A549 (cell line): Measurements from ENCODE around the gene TAF11L8.

Source experiments
- BHLHE40 ChIP-seq: IDR thresholded peaks from 2 replicates; pipeline ENCODE4 v1.6.1; 2012; ENCODE audit warnings: low read depth, low read length, inconsistent platforms
- CEBPB ChIP-seq, 2 experiments: fragments of >200 bp in 1 of 2; sonication (Bioruptor Twin) in 1 of 2; formaldehyde crosslinking in 1 of 2; IDR thresholded peaks; 2 replicates each; pipeline ENCODE4 v1.6.1; 2012 to 2016
- CTCF ChIP-seq: fragments of >200 bp; sonication (Bioruptor Twin); formaldehyde crosslinking; IDR thresholded peaks from 3 replicates; pipeline ENCODE4 v1.5.1; 2016
- ESRRA ChIP-seq: fragments of 150-350 bp; IDR thresholded peaks from 2 replicates; pipeline ENCODE4 v1.6.1; 2014; ENCODE audit warnings: mild to moderate bottlenecking, low read length, borderline replicate concordance
- JUN ChIP-seq, 2 experiments: fragments of >200 bp; sonication (Bioruptor Twin); formaldehyde crosslinking; IDR thresholded peaks; 2 replicates in 1 of 2; 3 replicates in 1 of 2; pipeline ENCODE4 v1.6.1; 2016 to 2017
- KDM1A ChIP-seq: fragments of 200-600 bp; sonication (generic); IDR thresholded peaks from 2 replicates; pipeline ENCODE4 v1.6.1; 2016; ENCODE audit warnings: low read depth, mild to moderate bottlenecking
- MAX ChIP-seq: IDR thresholded peaks from 2 replicates; pipeline ENCODE4 v1.6.1; 2012
- NR3C1 ChIP-seq: fragments of >200 bp; sonication (Bioruptor Twin); formaldehyde crosslinking; IDR thresholded peaks from 3 replicates; pipeline ENCODE4 v1.6.1; 2017
- PHF8 ChIP-seq: fragments of 200-600 bp; sonication (generic); IDR thresholded peaks from 2 replicates; pipeline ENCODE4 v1.6.1; 2016; ENCODE audit warnings: low read depth, mild to moderate bottlenecking, antibody characterized with exemption, moderate library complexity, borderline replicate concordance
- POLR2A ChIP-seq: IDR thresholded peaks from 2 replicates; pipeline ENCODE4 v1.6.1; 2012; ENCODE audit warnings: mild to moderate bottlenecking, low read length

- TF ChIP-seq ESRRA, result no peak
- no peak for TF ChIP-seq KDM1A
- TF ChIP-seq PHF8, result no peak
- TF ChIP-seq NR3C1, result no peak
- TF ChIP-seq CEBPB (IDR thresholded peaks at IDR 0.05), result no peak
- no peak for TF ChIP-seq CTCF
- TF ChIP-seq JUN (IDR thresholded peaks at IDR 0.05), result no peak
- TF ChIP-seq POLR2A, result no peak
- no peak for TF ChIP-seq BHLHE40
- no peak for TF ChIP-seq MAX
Measured at GRCh38 chr5:17604951-17605350, 14.2 kb upstream of the TAF11L8 start.
